Measurements from ENCODE around the gene BACE2.

- TF ChIP-seq CTCF (IDR thresholded peaks at IDR 0.05 in 2 of 3, conservative IDR thresholded peaks at IDR 0.05 in 1 of 3; ENCODE audit: borderline replicate concordance in 1 of 3, insufficient read depth in 1 of 3, low read depth in 2 of 3, low read length in 2 of 3) (no peak), MAX (IDR thresholded peaks at IDR 0.05) (no peak), REST (IDR thresholded peaks at IDR 0.05; ENCODE audit: low read depth) (no peak)
Observed at GRCh38 chr21:41322496-41323382, 154.8 kb downstream of the BACE2 start.

Measured in HCT116 (cell line).